ENCODE measurements around the gene VPS13D.

Gene VPS13D

GRCh38 chr1:12555411-12556367 lies 325.9 kb downstream of the VPS13D start:
- Histone ChIP-seq H3K27me3 (ENCODE audit: insufficient read depth, low read length) (no peaks in the 10 kb centered on the region), H4K20me1 (ENCODE audit: insufficient read depth, low read length) (no peaks in the 10 kb centered on the region), H3K4me3 (ENCODE audit: low read depth, low read length, poor library complexity, severe bottlenecking) (no peak overlapping the region), H3K9me3 (ENCODE audit: low read length) (no peaks in the 10 kb centered on the region), H2AFZ (ENCODE audit: low read length) (no peak overlapping the region), H3K4me1 (ENCODE audit: insufficient read depth, low read length, severe bottlenecking) (no peaks in the 10 kb centered on the region), H3K9me2 (ENCODE audit: low read depth, low read length) (no peaks in the 10 kb centered on the region), H3K9ac (ENCODE audit: low read length) (no peak overlapping the region), H3K4me2 (ENCODE audit: low read length) (no peak overlapping the region), H3K79me2 (ENCODE audit: insufficient read depth, low read length) (no peaks in the 10 kb centered on the region), H3K36me3 (ENCODE audit: insufficient read depth, low read length) (no peaks in the 10 kb centered on the region), H3F3A (ENCODE audit: insufficient read depth, low read length) (no peaks in the 10 kb centered on the region), H3K27ac (ENCODE audit: low read depth, low read length, poor library complexity, severe bottlenecking) (no peak overlapping the region)
- TF ChIP-seq EZH2 (IDR thresholded peaks at IDR 0.05; ENCODE audit: borderline replicate concordance, low read length), result no peak
- TF ChIP-seq, protein P1, sequence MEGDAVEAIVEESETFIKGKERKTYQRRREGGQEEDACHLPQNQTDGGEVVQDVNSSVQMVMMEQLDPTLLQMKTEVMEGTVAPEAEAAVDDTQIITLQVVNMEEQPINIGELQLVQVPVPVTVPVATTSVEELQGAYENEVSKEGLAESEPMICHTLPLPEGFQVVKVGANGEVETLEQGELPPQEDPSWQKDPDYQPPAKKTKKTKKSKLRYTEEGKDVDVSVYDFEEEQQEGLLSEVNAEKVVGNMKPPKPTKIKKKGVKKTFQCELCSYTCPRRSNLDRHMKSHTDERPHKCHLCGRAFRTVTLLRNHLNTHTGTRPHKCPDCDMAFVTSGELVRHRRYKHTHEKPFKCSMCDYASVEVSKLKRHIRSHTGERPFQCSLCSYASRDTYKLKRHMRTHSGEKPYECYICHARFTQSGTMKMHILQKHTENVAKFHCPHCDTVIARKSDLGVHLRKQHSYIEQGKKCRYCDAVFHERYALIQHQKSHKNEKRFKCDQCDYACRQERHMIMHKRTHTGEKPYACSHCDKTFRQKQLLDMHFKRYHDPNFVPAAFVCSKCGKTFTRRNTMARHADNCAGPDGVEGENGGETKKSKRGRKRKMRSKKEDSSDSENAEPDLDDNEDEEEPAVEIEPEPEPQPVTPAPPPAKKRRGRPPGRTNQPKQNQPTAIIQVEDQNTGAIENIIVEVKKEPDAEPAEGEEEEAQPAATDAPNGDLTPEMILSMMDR (IDR thresholded peaks at IDR 0.05; ENCODE audit: low read length), result no peak

DNA sequence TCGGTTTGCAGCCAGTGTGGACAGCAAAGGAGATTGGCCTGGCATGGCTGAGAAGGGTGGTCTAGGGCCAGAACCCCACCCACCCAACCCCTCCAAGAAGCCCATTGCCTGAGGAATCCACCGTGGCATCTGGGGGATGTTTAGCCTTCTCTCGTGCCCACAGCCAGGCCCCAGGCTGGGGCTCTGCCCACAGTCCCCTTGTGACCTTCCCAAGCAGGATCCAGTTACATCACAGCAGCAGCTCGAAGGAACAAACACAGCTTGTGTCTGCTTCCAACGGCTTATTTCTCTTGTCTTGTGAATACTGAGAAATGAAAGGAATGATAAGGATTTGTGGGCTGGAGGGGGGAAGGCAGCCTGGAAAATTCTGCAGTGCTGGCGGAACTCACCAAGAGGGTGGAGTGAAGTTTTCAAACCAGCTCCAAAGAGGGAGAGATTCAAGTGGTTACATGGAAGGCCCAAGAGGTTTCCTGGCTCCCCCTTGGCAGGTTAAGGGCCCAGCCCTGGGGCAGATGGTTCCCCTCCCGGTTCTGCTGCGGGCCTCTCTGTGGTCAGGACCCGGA lies 326.6 kb downstream of the VPS13D start:
- Histone ChIP-seq H3K27me3 (ENCODE audit: insufficient read depth, low read length) (no peaks in the 10 kb centered on the region), H3K27ac (ENCODE audit: low read depth, low read length, poor library complexity, severe bottlenecking) (no peak overlapping the region), H3F3A (ENCODE audit: insufficient read depth, low read length) (no peaks in the 10 kb centered on the region), H3K36me3 (ENCODE audit: insufficient read depth, low read length) (no peaks in the 10 kb centered on the region), H4K20me1 (ENCODE audit: insufficient read depth, low read length) (no peaks in the 10 kb centered on the region), H2AFZ (ENCODE audit: low read length) (no peak overlapping the region), H3K79me2 (ENCODE audit: insufficient read depth, low read length) (no peaks in the 10 kb centered on the region), H3K9me2 (ENCODE audit: low read depth, low read length) (no peaks in the 10 kb centered on the region), H3K4me1 (ENCODE audit: insufficient read depth, low read length, severe bottlenecking) (no peaks in the 10 kb centered on the region), H3K4me3 (ENCODE audit: low read depth, low read length, poor library complexity, severe bottlenecking) (no peak overlapping the region), H3K4me2 (ENCODE audit: low read length) (no peak overlapping the region), H3K9me3 (ENCODE audit: low read length) (no peaks in the 10 kb centered on the region), H3K9ac (ENCODE audit: low read length) (no peak overlapping the region)
- TF ChIP-seq EZH2 (IDR thresholded peaks at IDR 0.05; ENCODE audit: borderline replicate concordance, low read length), result no peak
- TF ChIP-seq, protein P1 (IDR thresholded peaks at IDR 0.05; ENCODE audit: low read length), result no peak

DNA sequence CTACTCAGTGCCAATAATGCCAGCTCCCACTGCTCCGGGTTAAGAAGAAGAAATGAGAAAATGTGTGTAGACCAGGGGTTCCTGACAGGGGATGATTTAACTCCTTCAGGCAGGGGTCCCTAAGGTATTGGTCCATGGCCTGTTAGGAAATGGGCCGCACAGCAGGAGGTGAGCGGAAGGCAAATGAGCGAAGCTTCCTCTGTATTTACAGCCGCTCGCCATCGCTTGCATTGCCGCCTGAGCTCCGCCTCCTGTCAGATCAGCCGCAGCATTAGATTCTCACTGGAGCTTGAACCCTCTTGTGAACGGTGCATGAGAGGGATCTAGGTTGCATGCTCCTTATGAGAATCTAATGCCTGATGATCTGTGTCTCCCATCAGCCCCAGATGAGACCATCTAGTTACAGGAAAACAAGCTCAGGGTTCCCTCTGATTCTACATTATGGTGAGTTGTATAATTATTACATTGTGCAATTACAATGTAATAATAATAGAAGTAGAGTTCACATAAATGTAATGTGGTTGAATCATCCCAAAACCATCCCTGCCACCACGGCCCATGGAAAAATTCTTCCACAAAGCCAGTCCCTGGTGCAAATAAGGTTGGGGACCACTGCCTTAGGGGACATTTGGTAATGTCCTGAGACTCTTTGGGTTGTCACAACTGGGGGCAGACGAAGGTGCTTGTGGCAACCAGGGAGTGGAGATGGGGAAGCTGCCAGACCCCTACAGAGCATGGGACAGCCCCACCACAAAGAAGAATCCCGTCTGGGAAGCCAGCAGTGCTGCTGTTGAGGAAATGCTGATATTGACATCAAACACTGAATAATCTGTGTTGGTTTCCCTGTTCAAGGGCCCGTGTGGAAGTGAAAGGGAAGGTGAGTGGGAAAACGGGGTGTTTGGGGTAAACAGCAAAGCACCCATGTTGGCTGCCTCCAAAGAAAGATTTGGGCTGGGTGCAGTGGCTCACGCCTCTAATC lies 327.4 kb downstream of the VPS13D start:
- H3K27ac ChIP-seq (ENCODE audit: low read depth, low read length, poor library complexity, severe bottlenecking), result no peak overlapping the region
- no peaks in the 10 kb centered on the region for H3K79me2 ChIP-seq (ENCODE audit: insufficient read depth, low read length)
- no peaks in the 10 kb centered on the region for H3K4me1 ChIP-seq (ENCODE audit: insufficient read depth, low read length, severe bottlenecking)
- TF ChIP-seq, protein P1 (IDR thresholded peaks at IDR 0.05; ENCODE audit: low read length), result no peak
- TF ChIP-seq EZH2 (IDR thresholded peaks at IDR 0.05; ENCODE audit: borderline replicate concordance, low read length), result no peak
- no peaks in the 10 kb centered on the region for H3K27me3 ChIP-seq (ENCODE audit: insufficient read depth, low read length)
- no peak overlapping the region for H2AFZ ChIP-seq (ENCODE audit: low read length)
- H3K36me3 ChIP-seq (ENCODE audit: insufficient read depth, low read length), result no peaks in the 10 kb centered on the region
- no peaks in the 10 kb centered on the region for H3K9me2 ChIP-seq (ENCODE audit: low read depth, low read length)
- H3F3A ChIP-seq (ENCODE audit: insufficient read depth, low read length), result no peaks in the 10 kb centered on the region
- no peaks in the 10 kb centered on the region for H4K20me1 ChIP-seq (ENCODE audit: insufficient read depth, low read length)
- H3K4me2 ChIP-seq (ENCODE audit: low read length), result no peak overlapping the region
- H3K9me3 ChIP-seq (ENCODE audit: low read length), result no peaks in the 10 kb centered on the region
- H3K9ac ChIP-seq (ENCODE audit: low read length), result no peak overlapping the region
- H3K4me3 ChIP-seq (ENCODE audit: low read depth, low read length, poor library complexity, severe bottlenecking), result no peak overlapping the region
